COLO668 (cell line): ENCODE results near the gene PA2G4.
"Not testable (repeated sequence)": the region's sequence is repeated elsewhere in the genome, so short reads cannot be mapped to it uniquely, and the experiment has no call there.

Source experiments
- DNase-seq: peaks from one replicate; lab custom pipeline; 2025; ENCODE audit not compliant: unreplicated experiment; lab: John Stamatoyannopoulos, UW

The PA2G4 gene

DNA sequence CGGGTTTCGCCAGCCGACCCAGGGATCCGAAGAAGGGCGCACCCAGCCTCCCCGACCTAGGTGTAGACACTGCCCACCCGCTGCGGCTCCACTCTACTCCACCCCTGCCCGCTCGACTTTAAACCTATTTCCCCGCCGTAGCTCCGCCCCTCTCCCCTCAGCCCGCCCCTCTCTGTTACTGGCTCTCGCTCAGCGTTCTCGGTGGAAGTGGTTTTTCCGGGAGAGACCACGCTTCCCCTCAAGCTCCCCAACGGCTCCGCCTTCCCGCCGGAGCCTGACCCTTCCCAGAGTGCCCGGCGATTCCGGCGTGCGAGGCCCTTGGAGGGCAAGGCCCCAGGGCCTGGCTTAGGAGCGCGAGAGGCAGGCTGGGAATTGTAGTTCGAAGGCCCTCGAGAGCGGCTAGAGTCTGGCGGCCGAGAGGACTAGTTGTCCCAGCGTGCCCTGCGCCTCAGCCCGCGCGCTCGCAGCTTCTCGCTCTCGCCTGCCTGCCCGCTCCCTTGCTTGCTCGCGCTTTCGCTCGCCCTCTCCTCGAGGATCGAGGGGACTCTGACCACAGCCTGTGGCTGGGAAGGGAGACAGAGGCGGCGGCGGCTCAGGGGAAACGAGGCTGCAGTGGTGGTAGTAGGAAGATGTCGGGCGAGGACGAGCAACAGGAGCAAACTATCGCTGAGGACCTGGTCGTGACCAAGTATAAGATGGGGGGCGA, at the start of gene PA2G4:
TSS of gene PA2G4 (plus strand) at position 451 of the 706 bp plus-strand sequence. CDS start at position 630, 179 bp downstream.
- DNase-seq: peak; percentile 97

DNA sequence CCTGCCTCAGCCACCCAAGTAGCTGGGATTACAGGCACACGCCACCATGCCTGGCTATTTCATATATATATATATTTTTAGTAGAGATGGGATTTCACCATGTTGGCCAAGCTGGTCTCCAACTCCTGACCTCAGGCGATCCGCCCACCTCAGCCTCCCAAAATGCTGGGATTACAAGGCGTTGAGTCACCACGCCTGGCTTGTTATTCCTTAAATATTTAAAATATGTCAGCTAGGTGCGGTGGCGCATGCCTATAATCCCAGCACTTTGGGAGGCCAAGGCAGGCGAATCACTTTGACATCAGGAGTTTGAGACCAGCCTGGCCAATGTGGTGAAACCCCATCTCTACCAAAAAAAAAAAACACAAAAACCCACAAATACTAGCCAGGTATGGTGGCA, 44.4 kb upstream of the PA2G4 start:
- DNase-seq: not testable (repeated sequence)

DNA sequence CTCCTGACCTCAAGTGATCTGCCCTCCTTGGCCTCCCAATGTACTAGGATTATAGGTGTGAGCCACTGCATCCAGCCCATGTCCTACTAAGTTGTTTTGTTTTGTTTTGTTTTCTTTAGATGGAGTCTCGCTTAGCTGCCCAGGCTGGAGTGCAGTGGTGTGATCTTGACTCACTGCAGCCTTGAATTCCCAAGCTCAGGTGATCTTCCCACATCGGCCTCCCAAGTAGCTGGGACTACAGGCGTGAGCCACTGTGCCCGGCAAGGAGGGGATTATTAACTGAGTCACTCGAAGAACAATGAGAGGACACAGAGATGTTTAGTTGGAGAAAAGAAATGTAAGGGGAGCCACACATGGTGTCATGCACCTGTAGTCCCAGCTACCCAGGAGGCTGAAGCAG, 42.4 kb upstream of the PA2G4 start:
- DNase-seq: no peak

DNA sequence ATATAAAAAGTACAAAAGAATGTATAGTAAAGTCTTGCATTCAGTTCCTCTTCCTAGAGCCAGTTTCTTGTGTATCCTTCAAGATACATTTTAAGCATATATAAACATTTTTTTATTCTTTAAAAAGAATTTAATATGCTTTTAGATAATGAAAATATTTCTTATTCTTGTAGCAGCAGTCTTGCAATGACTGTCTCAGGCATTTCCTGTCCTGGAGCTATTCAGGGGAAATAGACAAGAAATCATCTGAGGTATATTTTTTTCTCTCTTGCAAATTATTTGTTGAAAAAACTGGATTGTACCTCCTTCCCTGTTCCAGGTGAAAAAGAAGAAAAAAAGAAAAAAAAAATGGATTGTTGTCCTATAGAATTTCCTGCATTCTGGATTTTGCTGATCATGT, 41.4 kb upstream of the PA2G4 start:
- DNase-seq: no peak

DNA sequence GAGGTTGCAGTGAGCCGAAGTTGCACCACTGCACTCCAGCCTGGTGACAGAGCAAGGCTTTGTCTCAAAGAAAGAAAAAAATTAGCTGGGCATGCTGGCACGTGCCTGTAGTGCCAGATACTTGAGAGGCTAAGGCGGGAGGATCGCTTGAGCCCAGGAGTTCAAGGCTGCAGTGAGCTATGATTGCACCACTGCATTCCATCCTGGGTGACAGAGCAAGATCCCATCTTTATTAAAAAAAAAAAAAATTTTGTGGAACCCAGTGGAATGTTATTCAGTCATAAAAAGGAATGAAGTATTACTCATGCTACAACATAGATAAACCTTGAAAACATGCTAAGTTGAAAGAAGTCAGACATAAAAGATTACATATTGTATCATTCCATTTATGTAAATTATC, 32.7 kb upstream of the PA2G4 start:
- no peak for DNase-seq

DNA sequence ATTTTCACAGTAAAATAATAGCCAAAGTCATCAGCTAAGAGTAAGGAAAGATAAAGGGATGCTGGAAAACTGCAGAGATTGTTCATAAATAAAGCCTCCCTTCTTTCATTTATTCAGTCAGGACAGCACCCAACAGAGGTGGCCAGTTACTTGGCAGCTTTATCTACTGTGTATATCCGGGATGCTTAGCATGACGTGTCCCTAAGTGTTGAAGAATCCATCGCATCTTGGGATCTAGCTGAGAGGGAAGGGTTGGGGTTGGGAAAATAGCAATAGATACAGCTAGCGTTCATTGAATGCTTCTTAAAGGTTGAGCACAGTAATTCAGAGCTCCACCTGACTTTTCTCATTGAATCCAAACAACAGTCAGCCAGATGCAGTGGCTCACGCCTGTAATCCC, 30.0 kb upstream of the PA2G4 start:
- no peak for DNase-seq

DNA sequence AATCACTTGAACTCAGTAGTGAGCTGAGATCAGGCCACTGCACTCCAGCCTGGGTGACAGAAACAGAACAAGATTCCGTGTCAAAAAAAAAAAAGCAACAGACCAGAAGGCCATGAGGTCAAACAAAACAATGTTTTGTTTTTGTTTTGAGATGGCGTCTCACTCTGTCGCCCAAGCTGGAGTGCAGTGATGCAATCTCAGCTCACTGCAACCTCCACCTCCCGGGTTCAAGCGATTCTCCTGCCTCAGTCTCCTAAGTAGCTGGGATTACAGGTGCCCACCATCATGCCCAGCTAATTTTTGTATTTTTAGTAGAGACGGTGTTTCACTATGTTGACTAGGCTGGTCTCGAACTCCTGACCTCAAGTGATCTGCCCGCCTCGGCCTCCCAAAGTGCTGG, 26.4 kb upstream of the PA2G4 start:
- not testable (repeated sequence) for DNase-seq

DNA sequence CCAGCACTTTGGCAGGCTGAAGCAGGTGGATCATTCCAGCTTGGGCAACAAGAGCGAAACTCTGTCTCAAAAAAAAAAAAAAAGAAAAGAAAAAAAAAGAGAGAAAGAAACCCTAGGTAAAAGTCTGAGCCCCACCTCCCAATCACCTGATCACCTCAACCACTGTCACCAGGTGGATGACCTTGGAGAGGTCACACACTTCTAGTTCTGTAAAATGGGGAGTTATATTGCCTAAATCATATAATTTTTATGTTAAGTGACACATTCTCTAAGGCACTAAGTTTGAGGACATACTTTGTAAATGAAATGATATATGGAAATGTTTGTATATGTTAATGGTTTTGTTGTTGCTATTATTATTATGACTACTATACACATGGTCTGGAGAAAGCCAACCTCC, 25.9 kb upstream of the PA2G4 start:
- no peak for DNase-seq

DNA sequence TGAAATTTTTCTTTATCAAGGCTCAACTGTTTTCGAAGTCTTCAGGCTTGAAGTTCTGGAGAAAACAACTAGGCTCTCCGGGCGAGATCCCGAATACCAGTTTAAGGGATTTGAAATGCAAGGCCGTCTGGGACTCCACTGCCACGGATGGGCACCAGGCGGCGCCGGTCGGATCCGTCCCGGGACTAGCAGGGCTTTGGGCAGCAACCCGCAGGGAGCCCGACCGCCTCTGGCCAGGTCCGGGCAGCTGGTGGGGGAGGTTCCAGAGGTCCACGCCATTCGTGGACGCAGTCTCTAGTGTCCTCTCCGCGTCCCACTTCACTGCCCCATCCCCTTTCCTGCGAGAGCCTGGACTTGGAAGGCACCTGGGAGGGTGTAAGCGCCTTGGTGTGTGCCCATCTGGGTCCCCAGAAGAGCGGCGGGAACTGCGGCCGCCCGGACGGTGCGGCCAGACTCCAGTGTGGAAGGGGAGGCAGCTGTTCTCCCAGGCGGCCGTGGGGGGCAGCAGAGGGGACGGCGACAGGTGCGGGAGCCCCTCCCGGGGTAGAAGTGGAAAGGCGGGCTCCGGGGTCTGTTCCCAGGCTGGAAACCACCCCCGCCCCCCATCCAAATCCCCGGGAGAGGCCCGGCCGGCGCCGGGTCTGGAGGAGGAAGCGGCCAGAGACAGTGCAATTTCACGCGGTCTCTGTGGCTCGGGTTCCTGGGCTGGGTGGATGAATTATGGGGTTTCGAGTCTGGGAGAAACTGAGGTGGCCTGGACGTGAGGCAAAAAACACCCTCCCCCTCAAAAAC, 25.2 kb upstream of the PA2G4 start:
- peak; percentile 75 for DNase-seq

DNA sequence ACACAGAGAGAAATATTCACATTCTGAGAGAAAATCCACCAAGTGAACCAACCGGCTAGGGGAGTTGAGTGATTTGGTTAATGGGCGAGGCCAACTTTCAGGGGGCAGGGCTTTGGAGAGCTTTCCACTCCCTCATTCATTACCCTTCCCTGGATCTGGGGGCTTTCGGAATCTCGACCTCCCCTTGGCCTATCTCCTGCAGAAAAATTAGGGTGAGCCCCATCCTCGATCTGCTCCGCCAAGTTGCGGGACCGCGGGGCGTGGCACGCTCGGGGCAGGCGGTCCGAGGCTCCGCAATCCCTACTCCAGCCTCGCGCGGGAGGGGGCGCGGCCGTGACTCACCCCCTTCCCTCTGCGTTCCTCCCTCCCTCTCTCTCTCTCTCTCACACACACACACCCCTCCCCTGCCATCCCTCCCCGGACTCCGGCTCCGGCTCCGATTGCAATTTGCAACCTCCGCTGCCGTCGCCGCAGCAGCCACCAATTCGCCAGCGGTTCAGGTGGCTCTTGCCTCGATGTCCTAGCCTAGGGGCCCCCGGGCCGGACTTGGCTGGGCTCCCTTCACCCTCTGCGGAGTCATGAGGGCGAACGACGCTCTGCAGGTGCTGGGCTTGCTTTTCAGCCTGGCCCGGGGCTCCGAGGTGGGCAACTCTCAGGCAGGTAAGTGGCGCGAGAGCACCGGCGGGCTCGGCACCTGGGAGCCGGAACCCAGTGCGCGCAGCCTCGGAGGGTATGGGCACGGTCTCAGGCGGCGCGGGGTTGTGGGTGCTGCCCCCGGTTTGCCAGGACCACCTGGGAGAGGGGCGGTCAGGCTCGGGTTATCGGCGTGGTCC, 24.4 kb upstream of the PA2G4 start, which contains the start of gene ERBB3:
TSS of gene ERBB3 (plus strand) at position 443 of the 833 bp plus-strand sequence. CDS start at position 579, 136 bp downstream.
- DNase-seq: peak; percentile 79

DNA sequence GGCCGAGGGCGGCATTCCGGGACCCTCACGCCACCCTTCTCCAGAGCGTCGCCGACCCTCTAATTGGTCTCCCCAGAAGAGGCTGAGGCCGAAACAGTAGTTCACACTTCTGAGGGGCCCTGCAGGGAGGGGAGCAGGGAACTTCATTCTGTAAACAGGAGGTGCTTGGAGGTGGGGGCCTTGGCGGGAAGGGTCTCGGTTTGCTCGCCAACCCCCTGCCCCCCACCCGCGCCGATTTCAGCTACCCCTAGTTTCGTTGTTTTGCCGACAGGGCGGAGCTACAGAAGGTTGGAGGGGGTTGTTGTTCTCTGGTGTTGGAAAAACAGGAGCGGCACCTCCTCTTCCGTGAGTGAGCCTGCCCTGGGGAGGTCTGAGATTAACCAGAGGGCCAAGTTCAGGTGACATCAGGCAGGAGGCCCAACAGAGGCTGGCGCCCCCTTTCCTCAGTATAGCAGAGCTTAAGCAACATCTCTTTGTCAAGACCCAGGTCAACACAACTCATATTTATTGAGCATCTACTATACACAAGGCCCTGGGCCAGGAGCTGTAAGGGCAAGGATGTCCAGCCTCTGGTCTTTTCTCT, 23.7 kb upstream of the PA2G4 start:
- peak; percentile 18 for DNase-seq

DNA sequence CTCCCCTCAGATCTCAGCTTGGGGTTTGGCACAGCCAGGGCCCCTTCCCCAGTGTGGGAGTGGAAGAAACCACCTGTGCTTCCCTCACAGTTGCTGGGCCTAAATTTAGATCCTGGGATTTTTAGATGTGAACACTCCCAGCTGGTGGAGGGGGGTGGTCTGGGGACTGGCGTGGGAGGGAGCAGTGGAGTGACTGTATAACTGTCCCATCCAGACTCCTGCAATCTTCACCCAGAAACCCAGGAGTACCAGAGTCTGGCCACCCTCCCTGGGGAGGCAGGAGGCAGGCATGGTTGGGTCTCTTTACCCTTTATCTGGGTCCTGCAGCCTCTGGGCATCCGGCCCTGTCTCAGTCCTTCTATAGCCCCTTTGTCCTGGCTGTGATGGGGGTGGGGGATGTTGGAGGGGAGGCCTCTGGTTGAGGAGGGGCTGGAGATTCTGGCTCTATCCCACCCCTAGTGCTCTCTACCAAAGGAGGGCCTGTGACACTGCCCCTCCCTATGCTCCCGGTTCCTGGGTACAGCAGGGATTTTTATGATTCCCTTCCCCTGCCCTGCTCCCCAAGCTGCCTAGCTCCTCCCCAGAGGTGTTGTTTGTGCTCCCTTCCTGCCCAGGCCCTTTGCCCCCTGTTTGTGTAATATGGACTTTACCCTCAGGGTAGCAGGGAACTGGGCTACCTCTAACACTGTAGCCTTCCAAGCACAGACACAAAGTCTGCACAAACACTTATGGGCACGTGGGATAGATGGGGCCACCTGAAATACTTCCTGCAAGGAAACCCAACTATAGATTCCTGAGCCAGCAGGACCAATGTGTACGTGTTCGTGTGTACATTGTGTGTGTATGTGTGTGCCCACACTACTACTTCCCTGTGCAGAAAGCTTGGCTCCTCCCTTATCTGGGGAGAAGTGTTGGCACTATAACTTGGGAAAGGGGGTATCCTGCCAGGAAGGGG, 22.7 kb upstream of the PA2G4 start:
- peak; percentile 18 for DNase-seq

DNA sequence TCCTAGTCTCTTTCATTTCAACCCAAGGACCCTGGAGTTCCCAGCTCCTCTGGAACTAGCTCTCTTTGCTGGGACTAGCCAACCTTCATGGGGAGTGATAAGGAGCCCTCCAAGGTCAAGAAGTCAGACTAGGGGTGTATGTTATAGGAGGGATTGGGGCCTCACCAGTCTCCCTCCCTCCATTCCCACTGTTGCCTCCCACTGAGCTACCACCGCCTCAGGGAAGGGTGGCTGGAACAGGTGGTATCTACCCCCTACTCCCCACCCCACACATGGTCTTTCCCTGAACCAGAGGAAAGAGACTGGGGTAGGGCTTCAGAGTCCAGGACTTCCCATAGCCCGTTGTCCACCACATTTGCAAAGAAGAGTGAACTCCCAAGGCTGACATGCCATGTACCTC, 22.0 kb upstream of the PA2G4 start:
- no peak for DNase-seq

DNA sequence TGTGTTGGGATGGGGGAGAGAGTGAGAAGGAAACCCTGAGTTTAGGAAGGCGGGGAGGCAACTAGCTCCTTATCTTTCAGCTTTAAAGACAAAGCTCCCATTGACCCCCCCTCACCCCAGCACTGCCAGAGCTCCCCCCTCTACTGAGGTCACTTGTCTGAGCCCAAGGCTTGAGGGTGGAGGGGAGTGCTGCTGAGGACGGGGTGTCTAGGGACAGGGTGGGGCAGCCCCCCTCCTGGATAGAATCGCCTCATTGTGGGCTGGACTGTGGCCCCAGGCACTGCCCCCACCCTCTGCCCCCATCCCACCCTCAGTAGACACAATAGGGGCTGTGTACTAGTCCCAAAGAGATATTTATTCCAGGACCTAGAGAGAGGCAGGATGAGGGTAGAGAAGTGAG, 21.4 kb upstream of the PA2G4 start:
- DNase-seq: no peak

DNA sequence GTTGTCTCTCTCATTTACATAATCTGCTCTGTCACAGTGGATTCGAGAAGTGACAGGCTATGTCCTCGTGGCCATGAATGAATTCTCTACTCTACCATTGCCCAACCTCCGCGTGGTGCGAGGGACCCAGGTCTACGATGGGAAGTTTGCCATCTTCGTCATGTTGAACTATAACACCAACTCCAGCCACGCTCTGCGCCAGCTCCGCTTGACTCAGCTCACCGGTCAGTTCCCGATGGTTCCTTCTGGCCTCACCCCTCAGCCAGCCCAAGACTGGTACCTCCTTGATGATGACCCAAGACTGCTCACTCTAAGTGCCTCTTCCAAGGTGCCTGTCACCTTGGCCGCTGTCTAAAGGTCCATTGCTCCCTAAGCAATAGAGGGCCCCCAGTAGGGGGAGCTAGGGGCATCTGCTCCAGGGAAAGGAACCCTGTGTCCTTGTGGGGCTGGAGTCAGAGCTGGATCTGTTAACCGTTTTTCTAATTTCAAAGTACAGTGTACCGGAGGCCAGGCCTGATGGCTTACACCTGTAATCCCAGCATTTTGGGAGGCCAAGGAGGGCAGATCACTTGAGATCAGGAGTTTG, 19.3 kb upstream of the PA2G4 start:
- DNase-seq: peak; percentile 4

DNA sequence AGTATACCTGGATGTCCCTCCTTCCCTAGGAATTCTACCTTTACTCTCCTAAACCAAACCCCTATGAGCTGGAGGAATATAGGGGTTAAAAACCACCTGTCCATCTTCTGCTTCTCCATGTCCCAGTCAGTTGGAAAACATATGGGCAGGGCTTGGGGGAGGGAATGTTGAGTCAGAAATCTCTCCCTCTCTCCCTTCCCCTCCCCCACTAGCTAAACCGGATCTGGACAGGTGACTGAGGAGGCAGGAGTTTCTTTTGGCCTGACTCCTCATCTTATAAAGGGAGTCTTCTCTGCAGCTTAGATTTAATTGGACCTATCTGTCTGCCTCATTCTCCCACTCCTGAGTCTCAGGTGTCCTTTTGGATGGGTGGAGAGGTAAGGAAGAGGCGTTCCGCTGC, 18.3 kb upstream of the PA2G4 start:
- DNase-seq: no peak

DNA sequence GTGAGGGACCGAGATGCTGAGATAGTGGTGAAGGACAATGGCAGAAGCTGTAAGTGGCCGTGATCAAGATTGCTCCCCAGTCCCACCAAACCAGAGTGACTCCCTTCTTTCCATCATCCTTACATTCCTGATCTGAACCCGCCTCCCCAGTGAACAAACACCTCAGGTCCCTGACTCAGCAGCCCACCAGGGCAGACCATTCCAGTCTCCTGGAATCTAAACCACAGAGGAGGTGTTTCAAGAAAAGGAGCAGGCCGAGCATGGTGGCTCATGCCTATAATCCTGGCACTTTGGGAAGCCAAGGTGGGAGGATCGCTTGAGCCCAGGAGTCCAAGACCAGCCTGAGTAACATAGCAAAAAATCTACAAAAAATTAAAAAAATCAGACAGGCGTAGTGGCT, 17.8 kb upstream of the PA2G4 start:
- no peak for DNase-seq

DNA sequence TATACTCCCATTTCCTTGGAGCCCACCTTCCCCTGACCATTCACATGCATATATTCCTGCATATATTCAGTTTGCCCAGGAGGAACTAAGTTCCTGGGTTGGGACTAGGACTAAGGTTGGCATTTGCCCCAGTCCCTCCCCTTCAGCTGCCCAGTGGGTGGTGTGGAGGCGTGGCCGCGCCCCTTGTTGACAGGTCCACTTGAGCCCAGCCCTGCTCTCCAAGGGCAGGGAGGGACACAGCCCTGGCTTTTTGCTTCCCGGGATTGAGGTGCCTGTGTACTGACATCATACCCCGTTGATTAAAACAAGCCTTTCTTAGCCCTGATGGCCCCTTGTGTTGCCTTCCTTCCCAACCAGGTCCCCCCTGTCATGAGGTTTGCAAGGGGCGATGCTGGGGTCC, 17.1 kb upstream of the PA2G4 start:
- DNase-seq: peak; percentile 17

DNA sequence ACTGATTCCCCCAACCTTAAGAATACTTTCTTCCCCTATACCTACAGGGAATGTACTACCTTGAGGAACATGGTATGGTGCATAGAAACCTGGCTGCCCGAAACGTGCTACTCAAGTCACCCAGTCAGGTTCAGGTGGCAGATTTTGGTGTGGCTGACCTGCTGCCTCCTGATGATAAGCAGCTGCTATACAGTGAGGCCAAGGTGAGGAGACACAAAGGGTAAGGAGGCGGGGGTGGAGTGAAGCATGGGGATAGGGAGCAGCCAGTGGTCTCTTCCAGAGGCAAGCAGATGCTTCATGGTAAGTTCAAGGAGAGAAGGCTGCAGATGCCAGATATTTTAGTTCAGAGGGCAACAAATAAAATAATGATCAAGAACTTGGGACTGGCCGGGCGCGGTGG, 6.6 kb upstream of the PA2G4 start:
- DNase-seq: no peak

DNA sequence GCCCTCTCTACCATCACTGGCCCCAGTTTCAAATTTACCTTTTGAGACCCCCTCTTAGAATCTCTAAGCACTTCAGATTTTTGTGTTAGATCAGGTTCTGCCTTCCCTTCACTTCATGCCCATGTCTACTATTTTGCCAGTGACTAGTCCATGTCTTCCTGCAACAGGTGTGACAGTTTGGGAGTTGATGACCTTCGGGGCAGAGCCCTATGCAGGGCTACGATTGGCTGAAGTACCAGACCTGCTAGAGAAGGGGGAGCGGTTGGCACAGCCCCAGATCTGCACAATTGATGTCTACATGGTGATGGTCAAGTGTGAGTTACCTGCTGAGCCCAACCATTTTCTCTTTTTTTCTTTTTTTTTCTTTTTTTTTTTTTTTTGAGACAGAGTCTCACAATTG, 5.8 kb upstream of the PA2G4 start:
- DNase-seq: no peak
